GM12875 (cell line): ENCODE results near the gene ATP1B3.
"Not testable (repeated sequence)": the region's sequence is repeated elsewhere in the genome, so short reads cannot be mapped to it uniquely, and the experiment has no call there.

Experiments used
- H3K4me3 ChIP-seq: one replicate; pipeline ENCODE4 v1.5.1; 2011; ENCODE audit warnings: low read depth, low read length, control low read depth
- TF ChIP-seq, protein P1 (sequence below): IDR thresholded peaks from 2 replicates; pipeline ENCODE4 v1.5.1; 2011; ENCODE audit warnings: low read depth, mild to moderate bottlenecking, control low read depth, inconsistent platforms, low read length, moderate library complexity, borderline replicate concordance; ENCODE audit not compliant: insufficient read depth

The ATP1B3 gene

DNA sequence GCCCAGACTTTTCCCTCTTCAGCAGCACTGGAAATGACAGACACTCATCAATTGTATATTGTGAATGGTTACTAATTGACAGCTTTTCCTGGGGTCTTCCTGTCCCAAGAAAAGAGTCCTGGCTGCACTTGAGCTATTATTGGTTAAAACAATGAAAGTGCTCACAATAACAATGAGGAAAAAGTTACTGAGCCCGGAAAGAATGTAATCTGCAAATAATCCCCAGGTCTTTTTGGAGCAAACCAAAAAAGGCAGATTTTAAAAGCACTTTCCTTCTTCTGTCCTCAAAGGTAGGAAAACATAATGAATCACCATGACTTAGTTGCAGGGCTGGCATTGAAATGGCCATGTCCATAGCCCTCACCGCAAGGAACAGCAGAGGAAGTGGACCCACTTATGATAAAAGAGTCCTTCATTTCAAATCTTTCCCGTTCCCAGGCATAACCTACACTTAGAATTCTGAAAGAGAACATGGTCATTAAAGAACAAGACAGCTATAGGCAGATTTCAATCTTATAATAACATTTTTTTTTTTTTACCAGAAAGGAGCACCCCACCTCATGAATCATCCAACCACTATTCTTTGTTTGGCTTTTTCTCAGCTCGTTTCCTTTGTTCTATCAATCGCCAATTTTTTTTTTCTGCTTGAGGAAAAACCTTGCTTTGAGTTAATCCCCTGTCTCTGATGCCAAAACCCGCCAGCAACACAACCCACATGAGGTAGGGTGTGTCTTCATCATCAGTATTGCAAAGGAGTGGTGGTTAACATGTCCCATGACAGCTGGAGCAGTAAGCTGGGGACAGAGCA lies 35.5 kb upstream of the ATP1B3 start:
- no peak overlapping the region for H3K4me3 ChIP-seq
- TF ChIP-seq, protein P1, sequence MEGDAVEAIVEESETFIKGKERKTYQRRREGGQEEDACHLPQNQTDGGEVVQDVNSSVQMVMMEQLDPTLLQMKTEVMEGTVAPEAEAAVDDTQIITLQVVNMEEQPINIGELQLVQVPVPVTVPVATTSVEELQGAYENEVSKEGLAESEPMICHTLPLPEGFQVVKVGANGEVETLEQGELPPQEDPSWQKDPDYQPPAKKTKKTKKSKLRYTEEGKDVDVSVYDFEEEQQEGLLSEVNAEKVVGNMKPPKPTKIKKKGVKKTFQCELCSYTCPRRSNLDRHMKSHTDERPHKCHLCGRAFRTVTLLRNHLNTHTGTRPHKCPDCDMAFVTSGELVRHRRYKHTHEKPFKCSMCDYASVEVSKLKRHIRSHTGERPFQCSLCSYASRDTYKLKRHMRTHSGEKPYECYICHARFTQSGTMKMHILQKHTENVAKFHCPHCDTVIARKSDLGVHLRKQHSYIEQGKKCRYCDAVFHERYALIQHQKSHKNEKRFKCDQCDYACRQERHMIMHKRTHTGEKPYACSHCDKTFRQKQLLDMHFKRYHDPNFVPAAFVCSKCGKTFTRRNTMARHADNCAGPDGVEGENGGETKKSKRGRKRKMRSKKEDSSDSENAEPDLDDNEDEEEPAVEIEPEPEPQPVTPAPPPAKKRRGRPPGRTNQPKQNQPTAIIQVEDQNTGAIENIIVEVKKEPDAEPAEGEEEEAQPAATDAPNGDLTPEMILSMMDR = no peak

DNA sequence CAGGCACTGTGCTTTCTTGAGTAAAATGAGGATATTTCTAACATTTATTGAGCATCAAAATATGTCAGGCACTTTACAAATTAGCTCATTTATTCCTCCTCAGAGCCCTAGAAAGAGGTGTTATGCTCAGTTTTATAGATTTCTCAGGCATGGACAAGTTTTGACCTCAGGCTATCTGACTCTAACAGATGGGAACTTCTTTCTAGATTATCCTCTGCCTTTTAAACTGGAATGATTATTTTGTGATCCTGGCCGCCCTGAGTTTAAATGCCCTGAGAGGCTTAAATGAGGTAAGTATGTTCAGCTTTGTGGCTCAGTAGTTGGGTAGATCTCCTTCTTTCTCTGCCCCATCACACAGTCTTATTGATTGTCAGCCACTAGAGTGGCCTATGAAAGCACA lies 32.3 kb upstream of the ATP1B3 start:
- no peak overlapping the region for H3K4me3 ChIP-seq
- TF ChIP-seq, protein P1 = no peak

DNA sequence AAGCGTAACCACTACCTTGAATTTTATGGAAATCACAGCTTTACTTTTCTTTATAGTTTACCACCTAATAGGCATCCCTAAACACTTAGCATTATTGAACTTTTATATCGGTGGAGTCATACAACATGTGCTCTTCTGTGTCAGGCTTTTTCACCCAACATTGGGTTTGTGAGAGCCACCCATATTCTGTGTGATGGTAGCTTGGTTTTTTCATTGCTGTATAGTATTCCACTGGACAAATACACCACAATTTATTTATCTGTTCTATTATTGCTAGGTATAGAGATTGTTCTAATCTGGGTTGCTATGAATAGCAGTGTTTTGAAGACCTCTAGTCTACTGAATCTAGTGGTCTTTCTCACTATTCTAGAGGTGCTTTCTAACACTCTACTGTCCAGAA lies 31.6 kb upstream of the ATP1B3 start:
- TF ChIP-seq, protein P1 = no peak
- H3K4me3 ChIP-seq = no peak overlapping the region

DNA sequence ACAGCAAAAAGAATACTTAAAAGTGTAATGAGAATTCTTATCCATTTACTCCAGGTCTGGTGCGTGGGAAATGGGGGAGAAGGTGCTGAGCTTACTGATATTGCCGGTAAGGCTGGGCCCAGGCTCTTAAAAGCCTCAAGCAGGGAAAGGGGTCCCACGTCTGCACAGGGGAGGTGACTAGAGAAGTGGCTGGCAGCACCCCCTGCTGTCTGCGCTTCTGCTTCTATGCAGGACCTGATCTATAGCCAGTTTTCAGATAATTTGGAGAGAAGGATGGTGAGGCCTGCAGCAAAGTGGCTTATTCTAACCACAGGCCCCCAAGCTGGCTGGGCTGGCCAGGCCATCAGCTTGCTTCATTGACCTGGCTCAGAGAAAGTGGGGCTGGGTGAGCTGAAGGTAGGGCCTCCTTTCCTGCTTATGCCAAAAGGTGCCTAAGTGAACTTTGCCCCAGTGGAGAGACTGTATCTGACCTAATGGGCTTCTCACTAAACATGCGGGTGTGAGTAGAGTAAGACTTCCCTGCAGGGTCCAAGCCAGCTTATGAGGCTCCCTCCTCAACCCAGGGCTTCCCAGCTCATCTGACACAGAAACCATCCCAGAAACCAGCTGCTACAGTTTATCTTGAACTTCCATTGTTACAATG lies 30.9 kb upstream of the ATP1B3 start:
- TF ChIP-seq, protein P1 = no peak
- H3K4me3 ChIP-seq = no peak overlapping the region

DNA sequence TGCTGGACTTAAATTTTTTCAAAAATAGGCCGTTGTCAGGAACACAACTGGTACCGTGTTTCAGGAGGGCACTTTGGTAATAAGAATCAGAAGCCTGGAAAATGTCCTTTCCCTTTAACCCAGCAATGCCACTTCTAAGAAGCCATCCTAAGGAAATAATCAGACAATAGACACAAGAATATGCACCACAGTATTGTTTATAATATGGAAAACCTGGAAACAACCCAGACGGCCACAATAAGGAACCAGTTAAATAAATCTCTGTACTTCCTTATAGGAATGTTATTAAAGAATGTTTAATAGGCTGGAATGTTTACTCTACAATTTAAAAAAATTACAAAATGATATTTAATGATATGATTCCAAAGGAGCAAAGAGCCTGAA lies 30.4 kb upstream of the ATP1B3 start:
- no peak overlapping the region for H3K4me3 ChIP-seq
- TF ChIP-seq, protein P1 = no peak

DNA sequence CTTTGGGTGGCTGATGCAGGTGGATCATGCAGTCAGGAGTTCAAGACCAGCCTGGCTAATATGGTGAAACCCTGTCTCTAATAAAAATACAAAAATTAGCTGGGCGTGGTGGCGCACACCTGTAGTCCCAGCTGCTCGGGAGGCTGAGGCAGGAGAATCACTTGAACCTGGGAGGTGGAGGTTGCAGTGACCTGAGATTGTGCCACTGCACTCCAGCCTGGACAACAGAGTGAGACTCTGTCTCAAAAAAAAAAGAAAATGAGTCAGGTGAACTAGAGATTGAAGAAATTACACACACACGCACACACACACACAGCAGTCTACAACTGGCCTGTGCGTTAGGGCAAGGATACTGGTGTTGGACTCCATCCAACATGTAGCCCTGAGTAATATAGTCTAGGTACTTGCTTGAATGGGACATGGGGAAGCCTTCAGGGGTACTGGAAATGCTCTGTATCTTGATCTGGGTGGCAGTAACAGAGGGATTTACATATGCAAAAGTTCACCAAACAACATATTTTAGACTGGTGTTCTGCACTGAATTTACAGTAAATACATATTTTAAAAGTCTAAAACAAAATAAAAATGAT lies 28.2 kb upstream of the ATP1B3 start:
- not testable (repeated sequence) for H3K4me3 ChIP-seq

DNA sequence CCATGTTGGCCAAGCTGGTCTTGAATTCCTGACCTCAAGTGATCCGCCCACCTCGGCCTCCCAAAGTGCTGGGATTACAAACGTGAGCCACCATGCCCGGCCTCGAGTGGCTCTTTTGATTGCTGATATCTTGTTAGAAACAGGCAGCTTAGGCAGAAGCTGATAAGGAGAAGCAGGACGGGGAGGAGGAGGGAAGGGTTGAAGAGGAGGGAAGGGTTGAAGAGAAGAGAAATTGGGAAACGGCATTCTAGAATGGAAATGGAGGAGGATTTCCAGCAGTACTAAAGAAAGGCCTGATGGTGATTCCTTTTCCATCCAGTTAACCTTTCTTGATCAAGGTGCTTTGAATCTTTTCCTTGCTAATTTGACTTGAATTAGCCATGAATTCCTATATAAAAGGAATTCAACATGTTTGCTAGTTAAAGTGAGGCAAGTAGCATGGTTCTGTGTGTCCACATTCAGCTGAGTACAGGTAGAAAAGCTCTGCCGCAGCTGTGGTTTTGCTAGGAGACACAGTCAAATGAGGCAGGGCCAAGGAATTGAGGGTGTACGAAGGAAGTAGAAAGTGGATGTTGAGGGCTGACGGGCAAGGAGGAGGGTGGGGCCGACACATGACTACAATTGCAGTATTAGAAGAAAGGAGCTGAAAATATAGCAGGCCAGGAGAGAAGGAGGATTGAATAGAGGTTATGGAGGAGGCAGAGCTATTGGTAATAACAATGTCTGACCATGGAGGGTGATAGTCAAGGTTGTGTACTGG lies 27.2 kb upstream of the ATP1B3 start:
- TF ChIP-seq, protein P1 = no peak
- H3K4me3 ChIP-seq = no peak overlapping the region
